WERI-Rb-1 (cell line): Measurements from ENCODE around the gene THEMIS2.

Source experiments
- DNase-seq: peaks from one replicate; pipeline ENCODE4 v3.0.0-alpha.2; 2020
- H3K27ac ChIP-seq: fragments of 250-450 bp; sonication (Bioruptor Pico); 2 replicates; pipeline ENCODE4 v1.5.1; 2020; ENCODE audit warnings: mild to moderate bottlenecking, moderate library complexity
- H3K27me3 ChIP-seq: fragments of 250-450 bp; sonication (Bioruptor Pico); 2 replicates; pipeline ENCODE4 v1.5.1; 2021; ENCODE audit warnings: mild to moderate bottlenecking, low read depth, moderate library complexity; ENCODE audit not compliant: insufficient read depth, severe bottlenecking
- H3K36me3 ChIP-seq: fragments of 250-450 bp; sonication (Bioruptor Pico); 2 replicates; pipeline ENCODE4 v1.5.1; 2020; ENCODE audit warnings: mild to moderate bottlenecking, moderate library complexity
- H3K4me3 ChIP-seq: 2 replicates; pipeline ENCODE4 v1.5.1; 2011; ENCODE audit warnings: low read depth, mild to moderate bottlenecking, control low read depth, low read length
- H3K9me3 ChIP-seq: fragments of 250-450 bp; sonication (Bioruptor Pico); 2 replicates; pipeline ENCODE4 v1.5.1; 2021; ENCODE audit warnings: mild to moderate bottlenecking, moderate library complexity; ENCODE audit not compliant: severe bottlenecking
- TF ChIP-seq, protein P1 (sequence below): IDR thresholded peaks from 2 replicates; pipeline ENCODE4 v1.5.1; 2011; ENCODE audit warnings: low read depth, mild to moderate bottlenecking, control low read depth, inconsistent platforms, low read length

Gene THEMIS2

DNA sequence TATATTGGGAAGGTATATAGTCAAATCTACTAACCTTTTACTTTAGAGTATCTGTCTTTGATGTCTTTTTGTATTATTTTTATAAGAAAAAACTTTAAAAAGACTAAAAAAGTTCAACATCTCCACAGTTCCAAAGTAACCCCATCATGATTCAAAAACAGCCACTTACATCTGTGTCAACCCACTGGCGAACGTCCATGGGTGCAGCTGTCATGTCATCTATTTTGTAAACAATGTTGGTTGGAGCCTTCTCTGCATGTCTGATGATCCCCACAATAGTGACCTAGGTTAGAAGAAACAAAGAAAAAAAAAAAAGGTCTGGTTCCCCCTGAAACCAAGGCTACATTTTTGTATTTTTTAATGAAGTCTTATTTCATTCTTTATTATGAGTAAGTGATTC, 34.4 kb downstream of the THEMIS2 start:
- DNase-seq = no peak
- no peak overlapping the region for H3K27ac ChIP-seq
- TF ChIP-seq, protein P1, sequence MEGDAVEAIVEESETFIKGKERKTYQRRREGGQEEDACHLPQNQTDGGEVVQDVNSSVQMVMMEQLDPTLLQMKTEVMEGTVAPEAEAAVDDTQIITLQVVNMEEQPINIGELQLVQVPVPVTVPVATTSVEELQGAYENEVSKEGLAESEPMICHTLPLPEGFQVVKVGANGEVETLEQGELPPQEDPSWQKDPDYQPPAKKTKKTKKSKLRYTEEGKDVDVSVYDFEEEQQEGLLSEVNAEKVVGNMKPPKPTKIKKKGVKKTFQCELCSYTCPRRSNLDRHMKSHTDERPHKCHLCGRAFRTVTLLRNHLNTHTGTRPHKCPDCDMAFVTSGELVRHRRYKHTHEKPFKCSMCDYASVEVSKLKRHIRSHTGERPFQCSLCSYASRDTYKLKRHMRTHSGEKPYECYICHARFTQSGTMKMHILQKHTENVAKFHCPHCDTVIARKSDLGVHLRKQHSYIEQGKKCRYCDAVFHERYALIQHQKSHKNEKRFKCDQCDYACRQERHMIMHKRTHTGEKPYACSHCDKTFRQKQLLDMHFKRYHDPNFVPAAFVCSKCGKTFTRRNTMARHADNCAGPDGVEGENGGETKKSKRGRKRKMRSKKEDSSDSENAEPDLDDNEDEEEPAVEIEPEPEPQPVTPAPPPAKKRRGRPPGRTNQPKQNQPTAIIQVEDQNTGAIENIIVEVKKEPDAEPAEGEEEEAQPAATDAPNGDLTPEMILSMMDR = no peak
- H3K9me3 ChIP-seq = no peaks in the 10 kb centered on the region
- no peaks in the 10 kb centered on the region for H3K27me3 ChIP-seq
- peaks cover 96% of the 10 kb centered on the region for H3K36me3 ChIP-seq
- H3K4me3 ChIP-seq = no peak overlapping the region

DNA sequence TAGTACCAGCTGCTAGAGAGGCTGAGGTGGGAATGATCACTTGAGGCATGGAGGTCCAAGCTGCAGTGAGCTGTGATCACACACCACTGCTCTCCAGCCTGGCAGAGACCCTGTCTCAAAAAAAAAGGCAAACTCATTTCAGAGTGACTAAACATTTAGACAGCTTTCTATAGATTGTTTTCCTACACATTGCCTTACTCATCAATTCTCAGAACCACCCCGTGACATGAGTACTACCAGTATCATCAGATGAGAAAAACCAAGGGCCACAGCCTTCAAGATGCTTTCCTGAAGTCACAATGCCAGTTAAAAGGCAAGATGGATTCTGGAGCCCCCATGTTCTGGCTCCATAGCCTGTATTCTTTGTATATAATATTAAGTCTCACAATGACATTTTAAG, 40.1 kb downstream of the THEMIS2 start:
- H3K4me3 ChIP-seq = no peak overlapping the region
- peaks cover 7% of the 10 kb centered on the region for H3K9me3 ChIP-seq
- H3K27me3 ChIP-seq = no peaks in the 10 kb centered on the region
- H3K36me3 ChIP-seq = peaks cover 62% of the 10 kb centered on the region
- DNase-seq = no peak
- TF ChIP-seq, protein P1 = no peak
- H3K27ac ChIP-seq = no peak overlapping the region

DNA sequence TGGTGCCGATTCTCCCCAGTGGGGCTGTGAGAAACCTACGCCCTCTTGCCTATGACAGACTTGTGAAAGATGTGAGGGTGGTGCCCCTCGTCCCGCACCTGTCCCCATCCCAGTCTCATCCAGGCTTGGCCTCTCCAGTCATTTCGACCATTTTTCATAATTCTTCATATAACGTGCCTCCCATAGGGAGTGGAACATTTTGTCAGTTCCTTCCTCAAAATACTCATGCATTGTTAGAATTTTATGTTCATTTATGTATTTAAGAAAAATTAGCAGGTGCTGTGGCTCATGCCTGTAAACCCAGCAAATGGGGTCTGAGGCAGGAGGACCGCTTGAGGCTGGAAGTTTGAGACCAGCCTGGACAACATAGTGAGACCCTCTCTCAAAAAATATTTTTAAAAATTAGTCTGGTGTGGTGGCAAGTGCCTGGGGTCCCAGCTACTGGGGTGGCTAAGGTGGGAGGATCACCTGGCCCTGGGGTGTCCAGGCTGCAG, 42.8 kb downstream of the THEMIS2 start:
- peak overlapping the region; percentile 41 for H3K27ac ChIP-seq
- peaks cover 35% of the 10 kb centered on the region for H3K36me3 ChIP-seq
- no peak overlapping the region for H3K4me3 ChIP-seq
- peaks cover 7% of the 10 kb centered on the region for H3K9me3 ChIP-seq
- TF ChIP-seq, protein P1 = no peak
- no peak for DNase-seq
- no peaks in the 10 kb centered on the region for H3K27me3 ChIP-seq

DNA sequence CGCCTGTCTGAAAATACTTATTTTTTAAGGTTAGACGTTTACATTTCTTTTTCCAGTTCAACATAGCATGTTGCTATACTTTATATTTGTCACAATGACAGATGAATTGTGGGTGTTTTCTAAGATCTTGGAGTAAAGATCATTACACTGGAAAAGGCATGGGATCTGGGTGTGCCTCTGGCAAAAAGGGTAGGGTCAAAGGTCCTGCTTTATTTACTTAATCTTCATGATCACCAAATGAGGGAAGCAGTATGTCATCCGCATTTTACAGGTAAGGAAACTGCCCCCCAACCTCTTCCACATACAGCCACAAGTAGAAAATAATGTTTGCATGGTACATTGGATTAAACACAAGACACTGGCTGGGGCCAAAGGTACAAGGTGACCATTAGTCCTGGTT, 49.9 kb downstream of the THEMIS2 start:
- H3K9me3 ChIP-seq = no peaks in the 10 kb centered on the region
- TF ChIP-seq, protein P1 = no peak
- H3K27me3 ChIP-seq = no peaks in the 10 kb centered on the region
- H3K27ac ChIP-seq = no peak overlapping the region
- no peak overlapping the region for H3K4me3 ChIP-seq
- no peaks in the 10 kb centered on the region for H3K36me3 ChIP-seq
- DNase-seq = no peak

DNA sequence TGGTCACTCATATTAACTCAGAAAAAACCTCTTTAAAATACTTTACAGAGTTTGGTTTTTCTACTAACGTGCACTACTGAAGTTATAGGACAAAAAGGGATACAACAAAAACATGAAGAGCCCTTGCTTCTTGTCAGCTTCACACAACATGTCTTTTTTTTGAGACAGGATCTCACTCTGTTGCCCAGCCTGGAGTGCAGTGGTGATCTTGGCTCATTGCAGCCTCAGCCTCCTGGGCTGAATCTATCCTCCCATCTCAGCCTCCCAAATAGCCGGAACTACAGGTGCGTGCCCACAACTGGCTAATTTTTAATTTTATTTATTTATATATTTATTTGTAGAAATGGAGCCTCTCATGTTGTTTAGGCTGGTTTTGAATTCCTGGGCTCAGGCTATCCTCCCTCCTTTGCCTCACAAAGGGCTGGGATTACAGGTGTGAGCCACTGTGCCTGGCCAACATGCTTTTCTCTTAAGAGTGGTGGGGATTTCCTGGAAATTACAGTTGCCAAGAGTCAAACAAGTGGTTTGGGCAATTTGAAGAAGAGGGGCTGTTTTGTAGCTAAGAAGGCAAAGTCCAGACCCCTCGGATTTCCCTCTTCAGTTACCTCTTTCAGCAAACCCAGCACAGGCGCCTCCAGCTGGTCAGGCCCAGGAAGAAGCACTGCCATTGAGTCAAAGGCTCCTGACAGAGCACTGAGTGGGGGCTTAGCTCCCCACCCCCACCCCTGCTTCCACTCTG, 56.0 kb downstream of the THEMIS2 start:
- Histone ChIP-seq H3K36me3 (no peaks in the 10 kb centered on the region), H3K27ac (no peak overlapping the region), H3K9me3 (no peaks in the 10 kb centered on the region), H3K4me3 (no peak overlapping the region), H3K27me3 (no peaks in the 10 kb centered on the region)
- DNase-seq = no peak
- TF ChIP-seq, protein P1 = no peak

DNA sequence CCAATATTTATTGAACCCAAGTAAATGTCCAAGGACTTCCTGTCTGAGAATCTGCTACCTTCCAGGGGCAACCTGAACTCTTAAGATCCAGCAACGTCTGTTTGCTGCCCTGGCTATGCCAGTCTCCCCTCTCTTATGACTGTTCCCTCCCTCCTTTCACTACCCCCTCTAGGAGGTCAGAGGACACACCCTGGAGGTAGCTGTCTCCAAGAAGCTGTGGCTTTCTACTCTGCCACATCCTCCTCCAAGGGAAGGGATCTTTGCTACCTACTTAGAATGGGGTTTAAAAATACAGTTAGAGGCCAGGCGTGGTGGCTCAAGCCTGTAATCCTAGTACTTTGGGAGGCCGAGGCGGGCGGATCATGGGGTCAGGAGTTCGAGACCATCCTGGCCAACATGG, 58.8 kb downstream of the THEMIS2 start:
- TF ChIP-seq, protein P1 = no peak
- H3K27me3 ChIP-seq = no peaks in the 10 kb centered on the region
- H3K4me3 ChIP-seq = no peak overlapping the region
- no peaks in the 10 kb centered on the region for H3K36me3 ChIP-seq
- DNase-seq = no peak
- H3K9me3 ChIP-seq = no peaks in the 10 kb centered on the region
- H3K27ac ChIP-seq = no peak overlapping the region
